Endometrial microvascular endothelial cells (primary cell): ENCODE results near the gene KLHL9. TPM values are rescaled to one million over a fixed set of nuclear protein-coding genes. Genes with fewer than 3 reads are reported as not detected.

ENCODE experiments used
- in situ Hi-C: cut with HindIII; loops from 2 replicates; pipeline ENCODE4 v1.10.0; 2017; ENCODE audit warnings: low sequenced_read_pairs, low pct_unique_long_range_greater_than_20kb; ENCODE audit errors: inconsistent ontology term
- total RNA-seq: library from RNA; depleted of rRNA; stranded (reverse); fragments of >200 nt; gene quantifications from one replicate; pipeline ENCODE4 v1.2.3, GENCODE V29; 2015; ENCODE audit errors: inconsistent ontology term

KLHL9 gene
- total RNA-seq, 1 donor from 2014 or later, result 35.3 TPM

DNA sequence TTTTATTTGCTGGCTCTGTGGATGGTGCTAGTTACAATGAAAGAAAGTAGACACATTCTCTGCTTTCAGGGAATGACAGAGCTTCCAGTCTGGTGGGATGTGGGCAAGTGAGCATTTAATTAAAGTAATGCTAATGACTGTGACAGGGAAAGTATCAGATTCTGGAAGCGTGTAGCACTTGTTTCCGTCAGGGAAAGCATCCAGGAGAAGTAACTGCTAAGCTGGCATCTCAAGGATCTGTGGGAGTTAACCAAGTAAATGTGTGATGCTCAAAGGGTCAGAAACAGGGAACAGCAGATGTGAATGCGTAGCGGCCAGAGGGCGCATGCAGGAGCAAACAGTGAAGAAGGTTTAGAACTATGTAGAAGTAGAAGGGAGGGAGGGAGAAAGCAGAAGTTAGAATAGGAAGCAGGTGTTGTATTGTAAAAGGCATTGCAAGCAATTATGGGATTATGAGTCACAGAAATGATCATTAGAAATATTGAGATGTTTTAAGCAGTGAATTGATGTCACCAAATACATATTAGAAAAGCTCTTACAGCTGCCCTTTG lies 12.2 kb downstream of the KLHL9 start:
- in situ Hi-C loops, result no loop called here

- in situ Hi-C loops, result no loop called here
Observed at GRCh38 chr9:21320465-21320864, 14.7 kb downstream of the KLHL9 start.

DNA sequence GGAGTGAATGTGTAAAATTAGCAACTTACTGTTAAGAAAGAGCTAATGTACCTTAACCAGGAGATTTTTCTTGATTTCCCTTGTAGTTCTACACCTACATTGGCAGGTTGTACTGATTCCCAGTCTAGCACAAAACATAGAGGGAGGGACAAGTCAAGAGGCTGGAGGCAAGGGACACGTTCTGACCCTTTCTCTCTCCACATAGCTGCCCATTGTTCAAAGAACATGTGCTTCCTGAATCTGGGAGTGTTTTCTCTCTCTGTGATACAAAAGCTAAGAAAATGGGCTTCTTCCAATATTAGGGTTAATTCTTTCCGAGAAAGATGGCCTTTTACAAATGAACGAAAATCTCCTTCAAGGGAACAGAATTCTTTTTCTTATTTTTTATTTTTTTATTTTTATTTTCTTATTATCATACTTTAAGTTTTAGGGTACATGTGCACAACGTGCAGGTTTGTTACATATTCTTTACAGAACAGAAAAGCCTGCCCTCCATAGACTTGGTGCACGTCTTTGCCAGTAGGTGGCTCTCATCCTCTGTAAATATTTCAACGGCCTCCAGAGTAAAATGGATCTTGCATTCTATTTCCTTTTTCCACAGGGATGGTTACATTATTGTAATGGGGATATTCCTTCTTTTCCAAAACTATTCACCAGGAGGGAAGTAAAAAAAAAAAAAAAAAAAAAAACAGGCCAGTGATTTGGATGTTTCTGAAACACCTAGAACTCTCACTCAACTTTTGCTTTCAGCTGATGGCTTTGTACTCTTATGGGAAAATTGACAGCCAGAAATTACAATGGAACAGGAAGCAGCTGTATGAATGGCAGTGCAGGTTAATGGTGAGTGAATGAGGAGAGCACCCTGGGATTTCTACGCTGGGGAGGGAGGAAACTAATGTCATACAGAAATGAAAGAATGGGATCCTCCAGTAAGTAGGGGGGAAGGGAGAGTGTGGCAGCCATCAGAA lies 17.0 kb downstream of the KLHL9 start:
- in situ Hi-C loops, result no loop called here

DNA sequence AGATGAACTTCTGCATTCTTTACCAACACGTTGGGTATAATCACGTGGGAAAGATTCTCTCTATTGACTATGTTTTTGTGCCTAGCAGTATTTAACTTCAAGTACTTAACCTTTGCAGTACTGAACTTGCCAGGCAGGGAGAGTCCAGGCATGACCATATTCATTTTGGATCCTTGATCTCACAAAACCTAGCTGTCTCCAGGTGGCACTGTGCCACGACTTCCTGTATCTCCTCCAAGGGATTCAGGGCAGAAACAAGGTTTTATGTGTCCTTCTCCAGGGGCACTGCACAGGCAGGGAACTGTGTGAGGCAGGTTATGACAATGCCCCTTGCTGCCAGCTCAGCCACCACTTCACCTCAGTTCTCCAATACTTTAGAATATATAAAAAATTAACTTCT lies 18.3 kb downstream of the KLHL9 start:
- in situ Hi-C loops, result no loop called here

DNA sequence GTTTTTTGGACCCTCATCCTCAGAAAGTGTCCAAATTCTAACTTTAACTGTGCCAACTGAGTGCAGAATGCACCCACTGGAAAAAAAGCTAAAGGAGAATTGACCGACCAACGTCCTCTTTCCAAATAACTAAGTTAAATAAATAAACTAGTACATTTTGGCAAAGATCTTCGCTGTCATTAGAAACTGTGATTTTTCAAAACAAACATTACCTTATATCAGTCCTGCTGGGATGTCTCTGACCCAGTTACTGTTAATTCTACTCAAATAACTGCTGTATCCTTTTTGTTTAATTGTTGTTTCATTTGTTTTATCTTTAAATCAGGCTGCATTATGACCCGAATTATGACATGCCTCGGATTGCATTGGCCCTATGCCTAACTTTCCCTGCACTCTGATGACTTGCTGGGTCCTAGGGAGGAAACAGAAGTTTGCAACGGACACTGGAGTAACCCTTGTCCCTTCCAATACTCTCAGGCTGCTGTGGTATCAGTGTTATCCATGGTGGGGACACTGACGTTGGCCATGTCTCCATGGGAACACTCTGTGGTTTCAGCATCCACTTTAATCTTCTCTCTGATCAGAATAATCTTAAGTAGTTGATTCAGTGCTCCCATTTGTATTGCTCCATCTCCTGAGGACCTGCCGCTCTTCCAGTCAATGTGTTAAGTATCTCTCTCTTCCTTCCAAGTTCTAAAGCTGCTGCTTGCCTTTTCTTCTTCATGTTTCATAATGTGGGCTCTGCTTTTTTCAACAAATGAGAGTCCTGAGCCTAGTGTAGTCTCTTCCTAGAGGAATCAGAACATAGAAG lies 19.0 kb downstream of the KLHL9 start:
- in situ Hi-C loops, result no loop called here

GRCh38 chr9:21314152-21314551 lies 21.1 kb downstream of the KLHL9 start:
- in situ Hi-C loops, result no loop called here

GRCh38 chr9:21311889-21312288 lies 23.3 kb downstream of the KLHL9 start:
- in situ Hi-C loops, result no loop called here

- in situ Hi-C loops, result no loop called here
Observed at GRCh38 chr9:21305213-21305612, 30.0 kb downstream of the KLHL9 start, which contains the start of gene IFNA5. TSS of gene IFNA5 (minus strand) at chr9:21305313. CDS start at chr9:21305256, 57 bp downstream.

- in situ Hi-C loops, result no loop called here
Observed at GRCh38 chr9:21295992-21296391, 39.2 kb downstream of the KLHL9 start.

GRCh38 chr9:21294904-21295538 lies 40.2 kb downstream of the KLHL9 start:
- in situ Hi-C loops, result no loop called here

DNA sequence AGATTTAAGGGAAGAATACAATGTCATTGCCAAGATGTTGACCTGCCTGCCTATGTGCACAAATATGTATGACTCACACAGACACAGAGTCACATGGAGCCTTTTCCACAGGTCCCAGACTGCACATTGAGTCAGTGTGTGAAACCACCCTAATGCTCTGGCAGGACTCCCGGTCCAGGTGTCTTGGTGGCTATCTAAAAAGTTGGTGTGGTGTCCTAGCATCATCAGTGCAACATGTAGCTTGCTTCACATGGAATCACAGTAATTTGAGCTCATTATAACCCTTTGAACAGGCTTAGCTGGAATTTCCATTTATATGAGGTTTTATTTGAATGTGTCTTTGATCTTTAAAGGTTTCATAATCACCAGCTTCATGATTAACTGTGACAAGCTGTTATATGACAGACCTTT lies 40.8 kb downstream of the KLHL9 start:
- in situ Hi-C loops, result no loop called here

DNA sequence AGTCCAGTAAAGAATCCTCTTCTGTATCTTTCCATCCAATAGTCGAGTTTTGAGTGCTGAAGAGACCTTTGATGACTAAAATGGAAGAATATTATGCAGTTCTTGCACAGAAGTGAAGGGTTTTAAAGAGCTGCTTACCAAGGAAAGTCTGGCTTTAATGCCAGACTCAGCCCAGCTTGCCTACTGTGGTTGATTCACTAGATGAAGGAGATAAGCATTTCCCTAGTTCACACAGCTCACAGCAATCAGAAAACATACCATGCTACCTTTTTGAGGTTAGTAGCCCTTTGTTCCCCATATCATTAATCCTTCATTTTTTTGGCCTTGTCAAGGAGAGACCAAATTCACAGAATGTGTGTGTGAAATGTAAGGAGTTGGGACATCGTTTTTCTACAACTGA lies 45.4 kb downstream of the KLHL9 start:
- in situ Hi-C loops, result no loop called here

DNA sequence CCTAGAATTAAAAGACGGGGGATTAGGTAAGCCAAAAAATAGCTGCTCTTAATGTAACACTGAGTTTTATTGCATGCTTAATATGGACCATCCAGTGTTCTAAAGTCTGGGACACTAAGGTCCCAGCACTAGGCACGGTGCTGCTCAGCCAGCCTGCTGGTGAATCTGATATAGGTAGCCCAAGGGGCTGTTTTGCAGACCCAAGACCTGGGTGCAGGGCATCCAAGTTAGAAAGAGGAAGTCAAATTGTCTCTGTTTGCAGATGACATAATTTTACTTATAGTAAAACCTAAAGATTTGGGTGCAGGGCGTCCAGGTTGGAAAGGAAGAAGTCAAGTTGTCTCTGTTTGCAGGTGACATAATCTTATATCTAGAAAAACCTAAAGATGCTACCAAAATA lies 47.9 kb downstream of the KLHL9 start:
- in situ Hi-C loops, result no loop called here

GRCh38 chr9:21286659-21287058 lies 48.5 kb downstream of the KLHL9 start:
- in situ Hi-C loops, result no loop called here

DNA sequence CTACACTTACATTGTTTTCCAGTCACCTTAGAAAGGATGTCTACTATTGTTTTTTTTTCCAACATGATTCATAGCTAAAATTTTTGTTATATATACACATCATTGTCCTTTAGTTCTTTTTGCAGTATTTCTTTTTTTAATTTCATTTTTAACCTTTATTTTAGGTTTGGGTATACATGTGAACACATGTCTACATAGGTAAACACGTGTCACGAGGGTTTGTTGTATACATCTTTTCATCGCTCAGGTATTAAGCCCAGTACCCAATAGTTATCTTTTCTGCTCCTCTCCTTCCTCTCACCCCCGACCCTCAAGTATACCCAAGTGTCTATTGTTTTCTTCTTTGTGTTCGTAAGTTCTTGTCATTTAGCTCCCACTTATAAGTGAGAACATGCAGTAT lies 49.1 kb downstream of the KLHL9 start:
- in situ Hi-C loops, result no loop called here

DNA sequence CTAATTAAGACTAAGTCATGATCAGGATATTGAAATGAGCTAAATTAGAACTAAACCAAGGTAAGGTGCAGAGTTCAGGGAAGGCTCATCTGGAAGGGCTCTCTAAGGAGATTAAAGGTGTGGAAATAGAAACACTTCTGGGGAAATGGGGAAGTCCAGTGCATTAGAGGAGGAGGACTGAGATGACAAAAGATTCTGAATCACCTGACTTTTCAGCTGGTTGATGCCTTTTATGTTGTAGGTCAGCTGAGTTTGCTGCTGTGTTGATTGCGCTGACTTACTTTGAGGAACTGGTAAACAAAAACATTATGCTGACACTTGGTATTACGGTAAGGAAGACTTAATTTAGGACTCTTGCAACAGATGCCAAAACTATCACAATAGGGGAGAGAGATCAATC lies 53.9 kb downstream of the KLHL9 start:
- in situ Hi-C loops, result no loop called here
